ENCODE data around the gene BGN. TPM values are rescaled to one million over a fixed set of nuclear protein-coding genes. Genes with fewer than 3 reads are reported as not detected.

Gene BGN
- total RNA-seq, 1 donor from 2014 or later: not detected

DNA sequence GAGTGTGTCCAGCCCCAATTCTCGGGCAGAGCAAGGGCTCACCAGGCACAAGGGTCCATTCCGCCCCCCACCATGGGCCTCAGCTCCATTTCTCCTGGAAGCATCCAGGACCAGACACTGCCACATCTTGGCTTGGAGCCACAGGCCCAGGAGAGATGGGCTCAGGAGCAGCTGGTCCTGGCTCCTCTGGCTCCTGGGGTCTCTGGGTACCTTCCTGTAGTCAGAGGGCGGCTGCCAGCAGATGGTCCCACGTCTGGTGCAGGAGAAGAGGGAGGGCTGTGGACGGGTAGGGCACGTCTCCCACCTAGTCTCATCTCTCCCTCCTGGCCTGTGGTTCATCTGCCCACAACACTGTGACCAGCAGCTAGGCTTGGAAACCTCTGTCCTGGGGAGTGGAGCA is 30.7 kb downstream of the BGN start:
- intact Hi-C loops (cut with micrococcal nuclease): no loop called here

DNA sequence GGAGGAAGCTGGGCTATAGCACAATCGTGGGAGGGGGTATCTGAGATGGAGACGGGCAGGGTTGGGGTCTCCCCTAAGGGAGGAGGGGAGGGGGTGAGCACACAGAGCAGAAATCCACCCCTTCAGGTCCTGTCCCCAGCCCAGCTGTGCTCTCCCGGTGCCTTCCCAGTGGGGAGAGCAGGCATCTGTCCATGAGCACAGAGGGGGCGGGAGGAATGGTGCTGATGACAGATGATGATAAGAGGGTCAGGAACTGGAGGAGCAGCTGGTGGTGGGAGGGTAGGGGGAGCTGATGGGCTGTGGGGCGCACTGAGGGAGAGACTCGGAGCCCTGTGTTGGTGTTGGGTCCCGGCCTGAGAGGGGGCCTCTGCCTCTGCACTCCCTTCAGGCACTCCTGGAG is 31.3 kb downstream of the BGN start:
- intact Hi-C loops (cut with micrococcal nuclease): no loop called here

DNA sequence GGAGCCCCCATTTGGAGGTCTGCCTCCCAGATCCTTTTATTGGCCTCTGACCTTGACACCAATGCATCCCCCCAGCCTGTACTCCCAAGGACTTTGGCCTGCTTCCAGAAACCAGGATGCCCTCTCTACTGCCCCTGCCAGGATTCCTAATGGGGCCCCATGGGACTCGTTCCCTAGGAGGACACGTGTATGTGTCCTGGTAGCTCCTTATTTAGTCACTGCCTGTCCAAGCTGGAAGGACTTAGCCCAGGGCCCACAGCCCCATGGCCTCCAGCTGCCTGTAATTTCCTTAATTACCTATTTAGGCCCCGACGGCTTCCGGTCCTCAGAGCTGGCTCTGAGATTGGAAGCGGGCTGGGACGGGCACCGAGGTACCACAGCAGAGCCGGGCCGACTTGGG is 32.0 kb downstream of the BGN start:
- intact Hi-C loops (cut with micrococcal nuclease): no loop called here

DNA sequence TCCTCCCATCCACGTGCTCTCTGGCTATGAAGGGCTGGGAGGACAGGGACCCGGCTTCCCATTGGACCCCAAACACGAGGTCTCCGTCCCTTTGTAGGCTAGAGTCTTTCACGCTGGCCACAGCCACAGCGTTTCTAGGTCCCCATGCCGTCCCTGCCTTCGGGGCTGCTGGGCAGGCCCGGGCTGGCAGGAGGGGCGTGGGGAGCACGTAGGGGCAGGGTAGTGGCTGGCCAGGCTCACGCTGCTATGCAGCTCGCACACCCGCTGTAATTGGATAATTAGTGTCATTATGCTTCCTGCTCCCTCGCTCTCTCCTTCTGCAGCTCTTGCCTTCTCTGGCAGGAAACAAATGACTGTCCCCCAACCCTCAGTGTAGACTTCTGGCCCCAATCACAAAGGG is 32.4 kb downstream of the BGN start:
- intact Hi-C loops (cut with micrococcal nuclease): no loop called here

DNA sequence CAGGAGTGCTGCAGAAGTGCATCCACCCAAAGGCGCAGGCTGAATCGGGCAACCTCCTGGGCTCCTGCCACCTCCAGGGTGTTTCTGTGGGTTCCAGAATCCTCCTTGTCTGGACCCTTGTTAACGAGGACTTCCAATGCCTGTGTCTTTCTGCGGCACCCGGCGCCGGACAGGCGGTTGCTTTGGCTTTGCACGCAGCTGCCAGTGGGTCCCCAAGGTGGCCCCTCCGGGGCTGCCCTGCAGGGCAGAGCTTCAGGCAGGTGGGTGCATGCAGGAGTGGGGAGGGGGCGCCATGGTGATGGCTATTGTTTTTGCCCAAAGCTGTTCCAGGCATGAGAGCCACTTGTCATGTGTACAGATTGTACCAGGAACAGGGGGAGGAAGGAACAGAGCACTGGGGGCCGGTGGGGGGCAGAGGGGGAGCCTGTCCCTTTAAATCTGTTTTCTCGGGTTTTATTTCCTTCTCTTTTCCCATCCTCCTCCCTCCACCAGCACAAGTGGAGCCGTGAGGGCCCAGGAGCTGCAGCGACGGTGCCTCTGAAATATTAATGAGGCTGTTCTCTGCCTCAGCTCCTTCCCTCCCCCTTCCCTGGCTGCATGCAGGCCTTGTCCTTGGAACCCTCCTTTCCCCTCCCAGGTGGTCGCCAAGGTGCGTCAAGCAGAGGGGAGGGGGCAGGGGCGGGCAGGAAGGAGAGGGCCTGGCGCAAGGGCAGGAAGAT is 35.8 kb downstream of the BGN start:
- intact Hi-C loops (cut with micrococcal nuclease): no loop called here

GRCh38 chrX:153533091-153533490 is 38.3 kb downstream of the BGN start:
- intact Hi-C loops (cut with micrococcal nuclease): no loop called here

DNA sequence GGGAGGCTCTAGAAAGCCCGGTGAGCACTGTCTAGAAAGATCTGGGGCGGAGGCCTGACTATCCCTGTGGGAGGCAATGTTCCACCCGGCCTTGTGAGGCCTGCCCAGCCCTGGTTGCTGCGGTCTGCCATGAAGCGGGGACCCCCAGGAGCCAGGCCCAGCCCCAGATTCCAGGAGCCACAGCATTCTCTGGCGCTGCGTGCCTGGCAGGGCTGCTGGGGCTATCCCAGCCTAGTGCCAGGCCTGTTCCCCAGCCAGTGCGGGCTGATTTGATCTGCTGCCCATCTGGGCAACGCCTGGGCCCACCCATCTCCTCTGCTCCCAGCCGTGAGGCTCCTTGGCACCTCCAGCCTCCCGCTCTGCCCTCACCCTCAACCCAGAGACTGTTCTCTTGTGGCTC is 42.3 kb downstream of the BGN start:
- intact Hi-C loops (cut with micrococcal nuclease): no loop called here

DNA sequence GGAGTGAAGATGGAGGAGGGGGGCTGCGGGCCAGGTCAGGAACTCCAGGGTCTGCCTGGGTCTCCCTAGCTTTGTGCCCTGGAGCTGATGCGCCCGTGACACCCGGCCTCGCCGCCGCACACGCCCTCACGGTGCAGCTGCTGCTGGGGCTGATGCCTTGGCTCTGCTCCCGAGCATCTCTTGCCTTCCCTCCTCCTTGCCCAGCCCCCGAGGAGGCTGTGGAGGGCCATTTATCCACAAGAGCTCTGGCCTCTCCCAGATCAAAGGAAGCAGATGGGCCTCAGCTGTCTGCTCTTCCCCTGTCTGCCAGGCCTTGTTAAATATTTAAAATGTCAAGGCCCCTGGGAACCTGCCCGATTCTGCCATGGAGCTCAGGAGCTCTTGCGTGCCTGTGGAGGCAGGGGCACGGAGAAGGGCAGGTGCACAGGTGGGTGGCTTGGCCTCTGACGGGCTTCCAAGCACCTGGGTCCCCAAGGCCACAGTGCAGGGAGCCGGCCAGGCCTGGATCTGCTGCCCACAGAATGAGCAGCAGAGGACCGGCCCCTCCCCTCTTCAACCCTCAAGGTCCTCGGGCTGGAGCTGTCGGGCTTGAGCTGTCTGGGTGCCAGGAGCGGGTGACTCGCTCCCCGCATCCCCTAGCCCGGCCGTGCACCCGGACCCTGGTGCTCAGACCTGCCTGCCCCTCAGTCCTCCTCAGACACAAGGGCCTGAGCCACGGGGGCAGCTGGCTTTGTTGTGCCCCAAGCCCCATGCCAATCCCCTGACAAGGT is 42.9 kb downstream of the BGN start:
- intact Hi-C loops (cut with micrococcal nuclease): no loop called here

DNA sequence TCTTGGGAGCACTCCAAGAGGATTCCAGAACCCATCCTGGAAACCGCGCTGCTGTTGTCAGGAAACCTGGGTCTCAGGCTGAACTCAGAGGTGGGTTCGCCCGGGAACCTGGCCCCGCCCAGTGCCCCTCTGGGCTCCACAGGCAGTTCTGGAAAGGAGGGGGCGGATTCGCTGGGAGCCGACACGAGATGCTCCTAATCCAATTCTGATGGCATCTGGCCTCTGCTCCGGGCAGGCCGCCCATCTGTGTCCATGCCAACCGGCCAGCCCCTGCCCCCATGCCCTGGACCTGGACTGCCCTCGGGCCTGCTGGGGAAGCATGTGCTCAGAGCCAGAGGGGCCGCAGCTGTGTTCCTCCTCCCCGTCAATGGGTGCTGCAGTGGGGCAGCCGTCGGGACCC is 43.6 kb downstream of the BGN start:
- intact Hi-C loops (cut with micrococcal nuclease): no loop called here

GRCh38 chrX:153539171-153539978 is 44.6 kb downstream of the BGN start:
- intact Hi-C loops (cut with micrococcal nuclease): loop anchor here (1.0 kb wide), 1 partner anchor 129 kb away; no protein-coding TSS in a partner anchor

- intact Hi-C loops (cut with micrococcal nuclease): loop anchor here (1.0 kb wide), 1 partner anchor 128 kb away; no protein-coding TSS in a partner anchor
Observed at GRCh38 chrX:153539979-153540358, 45.2 kb downstream of the BGN start.

- intact Hi-C loops (cut with micrococcal nuclease): no loop called here
Observed at GRCh38 chrX:153544727-153545126, 49.9 kb downstream of the BGN start.

DNA sequence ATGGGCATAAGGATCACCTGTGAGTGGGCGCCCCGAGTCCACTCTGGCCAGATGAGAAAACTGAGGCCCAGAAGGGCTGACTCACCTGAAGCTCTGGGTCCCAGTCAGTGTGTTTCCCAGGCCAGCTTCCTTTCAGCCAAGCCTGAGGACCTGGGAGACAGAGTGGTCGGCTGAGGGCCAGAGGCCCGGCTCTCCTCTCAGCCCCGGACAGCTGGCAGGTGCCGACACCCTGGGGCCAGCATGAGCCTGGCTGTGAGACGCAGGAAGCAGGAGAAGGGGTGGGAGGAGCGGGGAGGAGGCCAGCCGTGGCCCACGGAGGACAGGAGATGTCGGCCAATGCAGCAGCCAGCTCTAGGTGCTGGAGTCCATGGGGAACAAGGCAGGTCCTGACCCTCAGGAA is 51.6 kb downstream of the BGN start:
- intact Hi-C loops (cut with micrococcal nuclease): no loop called here

DNA sequence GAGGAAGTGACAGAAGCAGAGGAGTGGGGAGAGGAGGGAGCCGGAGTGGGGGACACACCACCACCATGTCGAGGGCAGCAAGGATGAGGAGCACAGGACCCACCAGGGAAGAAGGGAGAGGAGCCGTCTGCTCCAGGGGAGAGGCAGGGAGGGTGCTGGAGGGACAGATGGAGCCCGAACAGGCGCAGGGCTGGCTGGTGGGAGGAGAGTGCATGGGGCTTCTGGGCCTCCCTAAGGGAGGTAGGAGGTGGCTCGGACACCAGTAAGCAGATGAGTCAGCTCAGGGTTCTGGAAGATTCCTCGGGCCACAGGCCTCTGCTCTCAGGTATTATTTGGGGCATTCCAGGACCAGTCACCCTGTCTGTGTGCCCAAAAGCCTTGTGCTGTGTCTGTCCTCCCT is 52.4 kb downstream of the BGN start:
- intact Hi-C loops (cut with micrococcal nuclease): no loop called here

DNA sequence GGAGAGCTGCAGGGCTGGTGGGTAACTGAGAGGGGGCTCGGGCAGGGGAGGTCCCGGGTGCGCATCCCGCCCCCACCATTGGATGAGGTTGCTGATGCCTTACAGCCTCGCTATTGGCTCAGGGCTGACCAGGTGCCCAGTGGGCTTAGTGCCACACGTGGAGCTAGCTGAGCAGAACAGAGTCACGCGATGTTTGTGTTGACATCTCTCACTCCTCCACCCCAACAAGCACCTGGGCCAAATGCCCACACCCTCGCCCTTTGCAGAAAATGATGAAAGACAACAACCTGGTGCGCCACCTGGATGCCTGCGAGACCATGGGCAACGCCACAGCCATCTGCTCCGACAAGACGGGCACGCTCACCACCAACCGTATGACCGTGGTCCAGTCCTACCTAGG is 54.5 kb downstream of the BGN start:
- intact Hi-C loops (cut with micrococcal nuclease): no loop called here

- intact Hi-C loops (cut with micrococcal nuclease): no loop called here
Observed at GRCh38 chrX:153549807-153550206, 55.0 kb downstream of the BGN start.

DNA sequence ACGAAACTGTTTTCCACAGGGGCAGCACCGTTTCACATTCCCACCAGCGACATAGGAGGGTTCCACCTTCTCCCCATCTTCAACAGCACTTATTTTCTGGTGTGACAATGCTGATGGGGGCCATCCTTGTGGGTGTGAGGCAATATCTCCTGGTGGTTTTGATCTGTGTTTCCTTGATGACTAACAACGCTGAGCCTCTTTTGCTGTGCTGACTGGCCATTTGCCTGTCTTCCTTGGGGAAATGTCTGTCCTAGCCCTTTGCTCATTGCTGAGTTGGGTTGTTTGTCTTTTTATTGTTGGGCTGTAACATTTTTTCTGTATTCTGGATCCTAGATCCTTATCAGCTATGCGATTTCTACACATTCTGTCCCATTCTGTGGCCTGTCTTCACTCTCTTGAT is 56.4 kb downstream of the BGN start:
- intact Hi-C loops (cut with micrococcal nuclease): no loop called here

- intact Hi-C loops (cut with micrococcal nuclease): loop anchor here (2.0 kb wide), 1 partner anchor 114 kb away; no protein-coding TSS in a partner anchor
Observed at GRCh38 chrX:153554519-153555167, 59.9 kb downstream of the BGN start.

DNA sequence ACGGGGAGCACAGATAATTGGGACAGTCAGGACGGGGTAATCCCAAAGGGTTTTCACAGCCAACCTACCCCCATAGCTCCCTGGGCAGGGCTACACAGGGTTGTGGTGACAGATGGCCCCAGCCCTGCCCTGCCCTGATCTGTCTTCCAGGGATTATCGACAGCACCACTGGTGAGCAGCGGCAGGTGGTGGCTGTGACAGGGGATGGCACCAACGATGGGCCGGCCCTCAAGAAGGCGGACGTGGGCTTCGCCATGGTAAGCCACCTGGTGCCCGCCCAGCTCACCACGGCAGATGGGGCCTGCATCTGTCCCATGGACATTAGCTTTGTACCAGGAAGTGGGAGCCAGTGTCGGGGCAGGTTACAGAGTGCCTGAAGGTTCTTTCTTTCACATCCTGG is 62.0 kb downstream of the BGN start:
- intact Hi-C loops (cut with micrococcal nuclease): no loop called here

- intact Hi-C loops (cut with micrococcal nuclease): no loop called here
Observed at GRCh38 chrX:153557618-153558355, 63.0 kb downstream of the BGN start.
